Measurements from ENCODE around the gene RBMS1.

DNA sequence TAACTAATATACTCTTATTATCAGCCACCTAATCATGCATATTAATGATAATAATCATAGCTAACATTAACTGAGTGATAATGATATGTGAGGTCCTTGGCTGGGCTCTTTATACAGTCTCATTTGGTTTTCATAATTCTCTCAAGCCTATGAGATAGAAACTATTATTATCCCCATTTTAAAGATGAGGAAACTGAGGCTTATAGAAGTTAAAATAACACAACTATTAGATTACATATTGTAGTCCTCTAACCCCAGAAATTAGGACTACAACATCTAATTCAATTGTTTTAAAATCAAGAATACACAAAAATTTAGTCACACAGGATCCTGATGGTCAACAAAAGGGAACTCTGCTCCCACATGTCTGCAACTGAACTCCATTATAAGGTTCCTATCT lies 209.9 kb downstream of the RBMS1 start:
- TF ChIP-seq POLR2A (IDR thresholded peaks at IDR 0.05): no peak
- TF ChIP-seq, protein P1, sequence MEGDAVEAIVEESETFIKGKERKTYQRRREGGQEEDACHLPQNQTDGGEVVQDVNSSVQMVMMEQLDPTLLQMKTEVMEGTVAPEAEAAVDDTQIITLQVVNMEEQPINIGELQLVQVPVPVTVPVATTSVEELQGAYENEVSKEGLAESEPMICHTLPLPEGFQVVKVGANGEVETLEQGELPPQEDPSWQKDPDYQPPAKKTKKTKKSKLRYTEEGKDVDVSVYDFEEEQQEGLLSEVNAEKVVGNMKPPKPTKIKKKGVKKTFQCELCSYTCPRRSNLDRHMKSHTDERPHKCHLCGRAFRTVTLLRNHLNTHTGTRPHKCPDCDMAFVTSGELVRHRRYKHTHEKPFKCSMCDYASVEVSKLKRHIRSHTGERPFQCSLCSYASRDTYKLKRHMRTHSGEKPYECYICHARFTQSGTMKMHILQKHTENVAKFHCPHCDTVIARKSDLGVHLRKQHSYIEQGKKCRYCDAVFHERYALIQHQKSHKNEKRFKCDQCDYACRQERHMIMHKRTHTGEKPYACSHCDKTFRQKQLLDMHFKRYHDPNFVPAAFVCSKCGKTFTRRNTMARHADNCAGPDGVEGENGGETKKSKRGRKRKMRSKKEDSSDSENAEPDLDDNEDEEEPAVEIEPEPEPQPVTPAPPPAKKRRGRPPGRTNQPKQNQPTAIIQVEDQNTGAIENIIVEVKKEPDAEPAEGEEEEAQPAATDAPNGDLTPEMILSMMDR (IDR thresholded peaks at IDR 0.05): no peak
